ENCODE data around the gene ABCF1. TPM values are rescaled to one million over a fixed set of nuclear protein-coding genes. Genes with fewer than 3 reads are reported as not detected.

Gene ABCF1
- total and polyA plus RNA-seq, 9 of the 15 experiments (the other 6 are each of a cell fraction or from before 2014, with no cell fraction given) = 41.6 to 193 (median 102) TPM

- peak; percentile 99 for TF ChIP-seq ZBTB40 (IDR thresholded peaks at IDR 0.05)
- TF ChIP-seq ZBTB40 (CRISPR knock-in tag; IDR thresholded peaks at IDR 0.05) = peak; percentile 35; the same call in 1 of the 2 replicates
- TF ChIP-seq STAT6 (CRISPR knock-in tag; IDR thresholded peaks at IDR 0.05) = no peak
- TF ChIP-seq E2F6 (IDR thresholded peaks at IDR 0.05; ENCODE audit: borderline replicate concordance in 1 of 2, extremely low read depth in 1 of 2, insufficient read depth in 1 of 2, insufficient read length in 1 of 2, low read depth in 1 of 2, low read length in 1 of 2, poor library complexity in 1 of 2, severe bottlenecking in 1 of 2) = peak; percentile 94 to 96
- TF ChIP-seq NEUROD1 (IDR thresholded peaks at IDR 0.05; ENCODE audit: borderline replicate concordance, low read depth, low read length, partially characterized antibody) = no peak
- TF ChIP-seq, protein P1, sequence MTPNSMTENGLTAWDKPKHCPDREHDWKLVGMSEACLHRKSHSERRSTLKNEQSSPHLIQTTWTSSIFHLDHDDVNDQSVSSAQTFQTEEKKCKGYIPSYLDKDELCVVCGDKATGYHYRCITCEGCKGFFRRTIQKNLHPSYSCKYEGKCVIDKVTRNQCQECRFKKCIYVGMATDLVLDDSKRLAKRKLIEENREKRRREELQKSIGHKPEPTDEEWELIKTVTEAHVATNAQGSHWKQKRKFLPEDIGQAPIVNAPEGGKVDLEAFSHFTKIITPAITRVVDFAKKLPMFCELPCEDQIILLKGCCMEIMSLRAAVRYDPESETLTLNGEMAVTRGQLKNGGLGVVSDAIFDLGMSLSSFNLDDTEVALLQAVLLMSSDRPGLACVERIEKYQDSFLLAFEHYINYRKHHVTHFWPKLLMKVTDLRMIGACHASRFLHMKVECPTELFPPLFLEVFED (CRISPR knock-in tag; conservative IDR thresholded peaks at IDR 0.05) = no peak; the same call in 1 of the 2 replicates
- TF ChIP-seq SIX5 (IDR thresholded peaks at IDR 0.05; ENCODE audit: borderline replicate concordance in 1 of 2, insufficient read depth in 1 of 2, low read depth in 1 of 2, low read length in 2 of 2) = peak; percentile 26 to 43; a peak in 3 of 4 replicates
- TF ChIP-seq, protein P2, sequence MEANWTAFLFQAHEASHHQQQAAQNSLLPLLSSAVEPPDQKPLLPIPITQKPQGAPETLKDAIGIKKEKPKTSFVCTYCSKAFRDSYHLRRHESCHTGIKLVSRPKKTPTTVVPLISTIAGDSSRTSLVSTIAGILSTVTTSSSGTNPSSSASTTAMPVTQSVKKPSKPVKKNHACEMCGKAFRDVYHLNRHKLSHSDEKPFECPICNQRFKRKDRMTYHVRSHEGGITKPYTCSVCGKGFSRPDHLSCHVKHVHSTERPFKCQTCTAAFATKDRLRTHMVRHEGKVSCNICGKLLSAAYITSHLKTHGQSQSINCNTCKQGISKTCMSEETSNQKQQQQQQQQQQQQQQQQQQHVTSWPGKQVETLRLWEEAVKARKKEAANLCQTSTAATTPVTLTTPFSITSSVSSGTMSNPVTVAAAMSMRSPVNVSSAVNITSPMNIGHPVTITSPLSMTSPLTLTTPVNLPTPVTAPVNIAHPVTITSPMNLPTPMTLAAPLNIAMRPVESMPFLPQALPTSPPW (CRISPR knock-in tag; IDR thresholded peaks at IDR 0.05) = peak; percentile 77
Observed at GRCh38 chr6:30556906-30557682, 14.1 kb upstream of the ABCF1 start, which contains the start of gene PRR3 (continued).

Data from K562 (cell line).